GM12891 (cell line): ENCODE measurements around the gene PPIL1.

Experiments used
- PAX5 ChIP-seq: IDR thresholded peaks from 2 replicates; pipeline ENCODE4 v1.6.1; 2011; ENCODE audit warnings: low read length, moderate library complexity, mild to moderate bottlenecking; ENCODE audit not compliant: insufficient read depth, severe bottlenecking
- POLR2A ChIP-seq: IDR thresholded peaks from 2 replicates; pipeline ENCODE4 v1.6.1; 2011; ENCODE audit warnings: low read depth, low read length, control low read depth
- POLR2AphosphoS5 ChIP-seq: IDR thresholded peaks from 2 replicates; pipeline ENCODE4 v1.6.1; 2011; ENCODE audit warnings: low read depth, low read length, control low read depth
- POU2F2 ChIP-seq: IDR thresholded peaks from 2 replicates; pipeline ENCODE4 v1.6.1; 2011; ENCODE audit warnings: low read depth, mild to moderate bottlenecking, control low read depth, low read length, moderate library complexity
- TAF1 ChIP-seq: IDR thresholded peaks from 2 replicates; pipeline ENCODE4 v1.6.1; 2011; ENCODE audit warnings: low read depth, low read length, control low read depth

DNA sequence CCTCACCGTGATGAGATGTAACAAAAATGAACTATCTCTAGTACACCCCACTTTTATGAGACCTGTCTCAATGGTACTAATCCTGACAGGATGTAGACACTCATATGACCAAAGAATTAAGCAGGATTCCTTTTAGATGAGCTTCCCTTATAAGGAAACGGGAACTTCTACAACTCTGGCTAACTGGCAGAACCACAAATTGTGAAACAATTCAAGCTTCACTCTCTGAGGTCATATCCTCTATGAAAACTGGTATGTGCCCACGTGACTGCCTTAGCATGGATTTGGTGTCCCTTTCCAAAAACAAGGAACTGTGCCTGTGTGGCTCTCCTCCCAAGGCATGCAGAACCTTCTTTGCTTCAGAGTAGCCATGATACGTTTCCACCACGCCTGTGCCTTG lies 21.3 kb downstream of the PPIL1 start:
- TF ChIP-seq TAF1: no peak
- no peak for TF ChIP-seq POLR2A
- TF ChIP-seq POLR2AphosphoS5: no peak
- no peak for TF ChIP-seq PAX5
- TF ChIP-seq POU2F2: no peak
